HepG2 (cell line): ENCODE data around the gene SEMA6B. TPM values are rescaled to one million over a fixed set of nuclear protein-coding genes. Genes with fewer than 3 reads are reported as not detected.

Experiments
- ATRX ChIP-seq: sonication (generic); formaldehyde crosslinking; IDR thresholded peaks from 2 replicates; pipeline ENCODE4 v1.4.0; 2020; ENCODE audit warnings: missing genetic modification reagents, borderline replicate concordance
- BCL6 ChIP-seq: IDR thresholded peaks from 2 replicates; pipeline ENCODE4 v1.6.1; 2016; ENCODE audit warnings: missing genetic modification reagents, missing compliant biosample characterization
- E2F1 ChIP-seq: sonication (generic); formaldehyde crosslinking; IDR thresholded peaks from 2 replicates; pipeline ENCODE4 v1.5.0; 2020; ENCODE audit warnings: missing genetic modification reagents
- ETV5 ChIP-seq: IDR thresholded peaks from 2 replicates; pipeline ENCODE4 v1.6.1; 2018; ENCODE audit warnings: missing biosample characterization, missing genetic modification reagents, inconsistent platforms, borderline replicate concordance
- FOXC1 ChIP-seq: sonication (generic); formaldehyde crosslinking; IDR thresholded peaks from 2 replicates; pipeline ENCODE4 v1.8.0; 2022; ENCODE audit warnings: mild to moderate bottlenecking, missing genetic modification reagents, borderline replicate concordance
- HNF4A ChIP-seq: sonication (generic); formaldehyde crosslinking; IDR thresholded peaks from 2 replicates; pipeline ENCODE4 v1.4.0; 2020; ENCODE audit warnings: missing genetic modification reagents
- HNRNPLL ChIP-seq: fragments of 200-400 bp; formaldehyde crosslinking; IDR thresholded peaks from 2 replicates; pipeline ENCODE4 v1.6.1; 2017; ENCODE audit warnings: mild to moderate bottlenecking, low read depth, low read length; ENCODE audit not compliant: poor library complexity, severe bottlenecking
- KLF12 ChIP-seq: sonication (generic); formaldehyde crosslinking; IDR thresholded peaks from 2 replicates; pipeline ENCODE4 v1.4.0; 2020; ENCODE audit warnings: missing genetic modification reagents, borderline replicate concordance
- MTA3 ChIP-seq: sonication (generic); formaldehyde crosslinking; IDR thresholded peaks from 2 replicates; pipeline ENCODE4 v1.4.0; 2020; ENCODE audit warnings: missing genetic modification reagents
- NFYC ChIP-seq: IDR thresholded peaks from 2 replicates; pipeline ENCODE4 v1.6.1; 2016; ENCODE audit warnings: missing genetic modification reagents, missing compliant biosample characterization
- PCBP2 ChIP-seq: fragments of 200-400 bp; formaldehyde crosslinking; optimal IDR thresholded peaks from 2 replicates; pipeline ENCODE3; 2018; ENCODE audit warnings: low read length, low read depth; ENCODE audit not compliant: poor library complexity, severe bottlenecking
- REXO4 ChIP-seq: sonication (generic); formaldehyde crosslinking; IDR thresholded peaks from 2 replicates; pipeline ENCODE4 v1.8.0; 2022; ENCODE audit warnings: missing genetic modification reagents, mild to moderate bottlenecking, borderline replicate concordance
- SNAI1 ChIP-seq: sonication (generic); formaldehyde crosslinking; IDR thresholded peaks from 2 replicates; pipeline ENCODE4 v1.5.0; 2020; ENCODE audit warnings: mild to moderate bottlenecking, missing genetic modification reagents, borderline replicate concordance
- SNAPC4 ChIP-seq: sonication (generic); formaldehyde crosslinking; IDR thresholded peaks from 2 replicates; pipeline ENCODE4 v1.4.0; 2020; ENCODE audit warnings: mild to moderate bottlenecking, missing genetic modification reagents
- U2AF1 ChIP-seq: fragments of 200-400 bp; formaldehyde crosslinking; optimal IDR thresholded peaks from 2 replicates; pipeline ENCODE3; 2017; ENCODE audit warnings: mild to moderate bottlenecking, low read depth, low read length
- ZBTB37 ChIP-seq: sonication (generic); formaldehyde crosslinking; IDR thresholded peaks from 2 replicates; pipeline ENCODE4 v1.4.0; 2020; ENCODE audit warnings: mild to moderate bottlenecking, missing genetic modification reagents
- ZNF230 ChIP-seq: sonication (generic); formaldehyde crosslinking; IDR thresholded peaks from 2 replicates; pipeline ENCODE4 v1.4.0; 2020; ENCODE audit warnings: mild to moderate bottlenecking, missing genetic modification reagents
- ZNF446 ChIP-seq: sonication (generic); formaldehyde crosslinking; IDR thresholded peaks from 2 replicates; pipeline ENCODE4 v1.5.0; 2020; ENCODE audit warnings: mild to moderate bottlenecking, missing genetic modification reagents
- ZNF552 ChIP-seq: sonication (generic); formaldehyde crosslinking; IDR thresholded peaks from 2 replicates; pipeline ENCODE4 v1.9.0; 2022; ENCODE audit warnings: missing genetic modification reagents, mild to moderate bottlenecking, borderline replicate concordance
- ZNF674 ChIP-seq: sonication (generic); formaldehyde crosslinking; IDR thresholded peaks from 2 replicates; pipeline ENCODE4 v1.5.0; 2020; ENCODE audit warnings: low read depth, mild to moderate bottlenecking, missing genetic modification reagents
- ZNF749 ChIP-seq: sonication (generic); formaldehyde crosslinking; IDR thresholded peaks from 2 replicates; pipeline ENCODE4 v1.8.0; 2022; ENCODE audit warnings: mild to moderate bottlenecking, missing genetic modification reagents, moderate library complexity, borderline replicate concordance
- ZNF879 ChIP-seq: sonication (generic); formaldehyde crosslinking; IDR thresholded peaks from 2 replicates; pipeline ENCODE4 v1.8.1; 2023; ENCODE audit warnings: missing genetic modification reagents
- ZSCAN30 ChIP-seq: sonication (generic); formaldehyde crosslinking; IDR thresholded peaks from 2 replicates; pipeline ENCODE4 v1.5.0; 2020; ENCODE audit warnings: mild to moderate bottlenecking, missing genetic modification reagents
- ZSCAN9 ChIP-seq: IDR thresholded peaks from 2 replicates; pipeline ENCODE4 v1.6.1; 2016; ENCODE audit warnings: borderline replicate concordance
- polyA plus RNA-seq, 8 experiments: library from polyadenylated mRNA; depleted of rRNA in 3 of 8; stranded (reverse) in 7 of 8; unstranded in 1 of 8; fragments of >200 nt; fragmentation: Illumina TruSeq in 4 of 8; extraction: Trizol in 4 of 8; gene quantifications; 2 replicates each; pipeline versions ENCODE4 v1.2.1 to v1.2.3, GENCODE V29; 2011 to 2016; ENCODE audit warnings: low read depth in 4 of 8, missing spikeins in 1 of 8, mixed read lengths in 1 of 8; ENCODE audit not compliant: insufficient read depth in 1 of 8
- total RNA-seq, 5 experiments: library from RNA; depleted of rRNA; stranded (reverse); fragments of >200 nt; fragmentation: Illumina TruSeq; extraction: Trizol; gene quantifications; 2 replicates each; pipeline ENCODE4 v1.2.3, GENCODE V29; 2016; ENCODE audit warnings: low read depth in 1 of 5

The SEMA6B gene
- total and polyA plus RNA-seq, 2 of the 13 experiments (the other 11 are each of a cell fraction or from before 2014, with no cell fraction given), result 45.5 to 67.1 TPM

GRCh38 chr19:4531562-4532165, 27.8 kb downstream of the SEMA6B start (continued):
- TF ChIP-seq HNRNPLL (peak; percentile 48), ETV5 (peak; percentile 25; the same call in 1 of the 2 replicates), SNAI1 (no peak), ZNF879 (CRISPR knock-in tag) (no peak), E2F1 (CRISPR knock-in tag) (no peak), HNF4A (CRISPR knock-in tag) (0 out of 2 replicates have a peak, but pooled peaks have one; percentile 29), REXO4 (CRISPR knock-in tag) (no peak), ZNF446 (CRISPR knock-in tag) (no peak), FOXC1 (CRISPR knock-in tag) (peak; percentile 70), ZBTB37 (CRISPR knock-in tag) (no peak; the same call in 1 of the 2 replicates), U2AF1 (no peak), ZNF674 (CRISPR knock-in tag) (no peak), PCBP2 (no peak), KLF12 (CRISPR knock-in tag) (peak; percentile 91; the same call in 1 of the 2 replicates), NFYC (no peak; the same call in 1 of the 2 replicates), SNAPC4 (CRISPR knock-in tag) (0 out of 2 replicates have a peak, but pooled peaks have one; percentile 42), ZNF230 (CRISPR knock-in tag) (no peak), ZNF749 (CRISPR knock-in tag) (no peak), ZSCAN9 (CRISPR knock-in tag) (peak; percentile 87), ATRX (no peak), MTA3 (CRISPR knock-in tag) (no peak), ZSCAN30 (CRISPR knock-in tag) (no peak), ZNF552 (CRISPR knock-in tag) (peak; percentile 66; the same call in 1 of the 2 replicates), BCL6 (CRISPR knock-in tag) (peak; percentile 69)
